GM12801 (cell line): ENCODE measurements around the gene NR1H3.

Experiments used
- CTCF ChIP-seq: IDR thresholded peaks from one replicate; pipeline ENCODE4 v1.5.1; 2011; ENCODE audit warnings: control low read depth; ENCODE audit not compliant: insufficient read length; ENCODE audit errors: extremely low read depth

NR1H3 gene

GRCh38 chr11:47236482-47236881, 21.3 kb upstream of the NR1H3 start:
- no peak for TF ChIP-seq CTCF

GRCh38 chr11:47239852-47240251, 17.9 kb upstream of the NR1H3 start:
- no peak for TF ChIP-seq CTCF

GRCh38 chr11:47241841-47242301, 15.9 kb upstream of the NR1H3 start:
- no peak for TF ChIP-seq CTCF

GRCh38 chr11:47242596-47243192, 15.1 kb upstream of the NR1H3 start:
- TF ChIP-seq CTCF, result no peak

- TF ChIP-seq CTCF, result no peak
These were observed 14.3 kb upstream of the NR1H3 start for GRCh38 chr11:47243454-47243853.

- TF ChIP-seq CTCF, result no peak
These were observed 13.1 kb upstream of the NR1H3 start for GRCh38 chr11:47244448-47245350.

GRCh38 chr11:47245611-47246357, 12.0 kb upstream of the NR1H3 start:
- no peak for TF ChIP-seq CTCF
